Heart left ventricle (tissue), 16 donors: ENCODE results near the gene COLEC12. TPM values are rescaled to one million over a fixed set of nuclear protein-coding genes. Genes with fewer than 3 reads are reported as not detected.

Experiments used
- ATAC-seq, 4 donors: fragments of 200-7000 bp; cut with Tn5 transposase; one replicate each; pipeline ENCODE4 v1.9.1; 2020 to 2022; ENCODE audit warnings: moderate library complexity in 4 of 4, mild to moderate bottlenecking in 3 of 4, moderate number of reproducible peaks in 1 of 4
- DNase-seq, 5 donors: peaks; one replicate each; pipeline ENCODE4 v3.0.0-alpha.2; 2020
- H3K27ac ChIP-seq, 12 donors: fragments of 200-600 bp; sonication (generic) in 4 of 12; one replicate each; pipeline versions ENCODE4 v1.5.0 to v1.8.0; 2016 to 2022; ENCODE audit warnings: mild to moderate bottlenecking in 2 of 12
- H3K27me3 ChIP-seq, 9 donors: fragments of 200-600 bp; sonication (generic) in 2 of 9; one replicate each; pipeline versions ENCODE4 v1.5.1 to v1.8.0; 2016 to 2022; ENCODE audit warnings: mild to moderate bottlenecking in 3 of 9
- H3K36me3 ChIP-seq, 9 donors: fragments of 200-600 bp; sonication (generic) in 2 of 9; one replicate each; pipeline versions ENCODE4 v1.5.0 to v1.8.0; 2018 to 2022; ENCODE audit warnings: mild to moderate bottlenecking in 2 of 9
- H3K4me1 ChIP-seq, 12 donors: fragments of 200-600 bp; sonication (generic) in 4 of 12; one replicate each; pipeline versions ENCODE4 v1.5.0 to v1.8.0; 2016 to 2022; ENCODE audit warnings: mild to moderate bottlenecking in 3 of 12
- H3K4me3 ChIP-seq, 12 donors: fragments of 200-600 bp; sonication (generic) in 4 of 12; one replicate each; pipeline versions ENCODE4 v1.5.0 to v1.8.0; 2017 to 2022; ENCODE audit warnings: mild to moderate bottlenecking in 9 of 12, moderate library complexity in 4 of 12
- H3K9me3 ChIP-seq, 12 donors: fragments of 200-600 bp; sonication (generic) in 4 of 12; one replicate each; pipeline versions ENCODE4 v1.5.0 to v1.8.0; 2016 to 2022; ENCODE audit warnings: mild to moderate bottlenecking in 1 of 12
- POLR2A ChIP-seq, 2 donors: fragments of 450-650 bp; IDR thresholded peaks; one replicate each; pipeline ENCODE4 v1.6.1; 2017; ENCODE audit warnings: antibody characterized with exemption in 2 of 2, mild to moderate bottlenecking in 2 of 2, moderate library complexity in 2 of 2
- WGBS, 4 donors: extraction: QIAGEN DNeasy Blood & Tissue Kit in 2 of 4; methylation state at CpG; one replicate each; pipeline versions ENCODE4 v1.1.5 to v1.1.7; 2013 to 2018; 5-methylcytosine and 5-hydroxymethylcytosine counted together
- intact Hi-C, 10 donors: fragments of 100-400 bp; cut with DNase I; formaldehyde crosslinking; loops; one replicate each; pipeline versions ENCODE4 v1.11.1 to v1.14.2; 2022
- polyA plus RNA-seq, 2 donors: library from polyadenylated mRNA; stranded (reverse); fragments of 200-250 nt; gene quantifications; one replicate each; pipeline ENCODE4 v1.2.3, GENCODE V29; 2013
- total RNA-seq, 9 donors: library from RNA; depleted of rRNA in 2 of 9; stranded (reverse); fragments of >200 nt in 2 of 9; fragmentation: NEBNext Ultra II Directional in 3 of 9; extraction: Animal tissue kit (Norgen Biotek cat#: 25700) in 3 of 9; gene quantifications; one replicate each; pipeline versions ENCODE4 v1.1.0 to v1.2.4, GENCODE V29; 2016 to 2023
- TF ChIP-seq, protein P1 (sequence below), 12 donors: fragments of 200-600 bp; sonication (generic) in 4 of 12; IDR thresholded peaks; one replicate each; pipeline versions ENCODE4 v1.5.0 to v1.8.0; 2018 to 2022; ENCODE audit warnings: antibody characterized with exemption in 12 of 12, mild to moderate bottlenecking in 5 of 12
- donor health status: ischemic (EF 13 %, LVEDD 7.1; RV severe dilation, severe dysfunction).
- donor health status: healthy with polysubstance abuse.
- donor health status: DM: no; HTN: yes; CAD: no.
- donor health status: DM: no; HTN: no; CAD: no.
- donor health status: ischemic (EF 25% LVEDD 6.9; RV normal size, moderate dysfunction).
- donor health status: ischemic (EF 25% LVEDD 5.7; RV mildly dilated, moderate dysfunction).
- donor health status: healthy.
- donor health status: DM: yes; HTN: yes; CAD: no.
- donor health status: ischemic (EF 35%, LVEDD 5.7; RV mildly dilated, moderate dysfunction).
- donor health status: nonischemic (EF 11% LVEDD 7.7; RV severe dilation, severe dysfunction).
- donor health status: DM: yes; HTN: yes; CAD: no.
- donor health status: PGD.
- donor health status: ischemic (EF 29% LVEDD 5.4; RV normal size, mild dysfunction).
- donor health status: nonischemic (EF 23%, LVEDD 6.1; RV moderate dilation, normal function).

Gene COLEC12
- total and polyA plus RNA-seq, 11 donors = 2.2 to 35.9 (median 7.9) TPM

DNA sequence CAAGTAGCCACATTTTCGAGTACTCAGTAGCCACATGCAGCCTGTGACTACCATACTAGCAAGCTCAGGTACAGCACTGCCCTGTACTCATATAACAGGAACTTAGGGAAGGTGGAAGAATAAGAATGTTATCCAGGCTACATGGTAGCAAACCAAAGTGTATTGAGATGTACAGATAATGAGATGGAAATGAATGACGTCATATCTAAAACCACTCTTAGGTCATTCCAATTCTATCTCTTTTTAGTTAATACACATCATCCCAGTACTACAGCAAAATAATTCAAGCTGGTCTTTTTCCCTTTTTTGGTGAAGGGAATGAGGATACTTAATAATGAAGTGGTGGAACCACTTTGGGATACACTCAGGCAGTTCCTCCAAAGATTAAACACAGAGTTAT is 38.7 kb downstream of the COLEC12 start:
- ATAC-seq = no peak
- WGBS, 4 donors = 45 to 67% (median 47%) methylated on average over 2 of the region's 2 CpGs
- no peaks in the 10 kb centered on the region for H3K27me3 ChIP-seq

DNA sequence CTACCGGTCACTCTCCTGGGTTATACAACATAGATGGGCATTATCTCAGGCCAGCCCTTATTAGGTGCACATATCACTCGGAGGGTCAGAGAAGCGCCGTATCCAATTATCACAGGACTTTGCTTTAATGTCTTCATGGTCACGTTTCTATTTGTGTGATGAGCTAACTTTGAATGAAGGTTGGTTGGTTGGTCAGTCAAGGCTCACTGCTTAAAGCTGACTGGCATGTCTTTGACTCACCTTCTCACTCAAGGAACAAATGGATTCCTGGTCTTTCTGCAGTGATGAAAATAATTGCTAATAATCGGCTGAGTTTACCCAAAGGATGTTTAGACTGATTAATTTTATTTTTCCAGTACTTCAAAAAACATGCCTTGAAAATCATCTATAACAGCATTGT is 39.7 kb downstream of the COLEC12 start:
- Histone ChIP-seq H3K36me3 (no peaks in the 10 kb centered on the region), H3K27ac (no peak overlapping the region), H3K27me3 (no peaks in the 10 kb centered on the region), H3K4me3 (no peak overlapping the region), H3K4me1 (peaks cover 0 to 50% (median 23%) of the 10 kb centered on the region in 12 donors), H3K9me3 (no peaks in the 10 kb centered on the region)
- intact Hi-C loops = no loop called here
- ATAC-seq = no peak
- TF ChIP-seq POLR2A (IDR thresholded peaks at IDR 0.05) = no peak
- TF ChIP-seq, protein P1, sequence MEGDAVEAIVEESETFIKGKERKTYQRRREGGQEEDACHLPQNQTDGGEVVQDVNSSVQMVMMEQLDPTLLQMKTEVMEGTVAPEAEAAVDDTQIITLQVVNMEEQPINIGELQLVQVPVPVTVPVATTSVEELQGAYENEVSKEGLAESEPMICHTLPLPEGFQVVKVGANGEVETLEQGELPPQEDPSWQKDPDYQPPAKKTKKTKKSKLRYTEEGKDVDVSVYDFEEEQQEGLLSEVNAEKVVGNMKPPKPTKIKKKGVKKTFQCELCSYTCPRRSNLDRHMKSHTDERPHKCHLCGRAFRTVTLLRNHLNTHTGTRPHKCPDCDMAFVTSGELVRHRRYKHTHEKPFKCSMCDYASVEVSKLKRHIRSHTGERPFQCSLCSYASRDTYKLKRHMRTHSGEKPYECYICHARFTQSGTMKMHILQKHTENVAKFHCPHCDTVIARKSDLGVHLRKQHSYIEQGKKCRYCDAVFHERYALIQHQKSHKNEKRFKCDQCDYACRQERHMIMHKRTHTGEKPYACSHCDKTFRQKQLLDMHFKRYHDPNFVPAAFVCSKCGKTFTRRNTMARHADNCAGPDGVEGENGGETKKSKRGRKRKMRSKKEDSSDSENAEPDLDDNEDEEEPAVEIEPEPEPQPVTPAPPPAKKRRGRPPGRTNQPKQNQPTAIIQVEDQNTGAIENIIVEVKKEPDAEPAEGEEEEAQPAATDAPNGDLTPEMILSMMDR (IDR thresholded peaks at IDR 0.05) = no peak
- WGBS, 4 donors = 82 to 86% (median 83%) methylated on average over 5 to 6 of the region's 6 CpGs
- DNase-seq = no peak

More for the DNA sequence above, 38.7 kb downstream of the COLEC12 start:
- no peak overlapping the region for H3K27ac ChIP-seq
- TF ChIP-seq, protein P1 (IDR thresholded peaks at IDR 0.05) = no peak
- TF ChIP-seq POLR2A (IDR thresholded peaks at IDR 0.05) = no peak
- intact Hi-C loops = no loop called here
- peaks cover 0 to 44% (median 15%) of the 10 kb centered on the region in 12 donors for H3K4me1 ChIP-seq
- H3K36me3 ChIP-seq = no peaks in the 10 kb centered on the region
- no peak for DNase-seq
- no peaks in the 10 kb centered on the region for H3K9me3 ChIP-seq
- no peak overlapping the region for H3K4me3 ChIP-seq

DNA sequence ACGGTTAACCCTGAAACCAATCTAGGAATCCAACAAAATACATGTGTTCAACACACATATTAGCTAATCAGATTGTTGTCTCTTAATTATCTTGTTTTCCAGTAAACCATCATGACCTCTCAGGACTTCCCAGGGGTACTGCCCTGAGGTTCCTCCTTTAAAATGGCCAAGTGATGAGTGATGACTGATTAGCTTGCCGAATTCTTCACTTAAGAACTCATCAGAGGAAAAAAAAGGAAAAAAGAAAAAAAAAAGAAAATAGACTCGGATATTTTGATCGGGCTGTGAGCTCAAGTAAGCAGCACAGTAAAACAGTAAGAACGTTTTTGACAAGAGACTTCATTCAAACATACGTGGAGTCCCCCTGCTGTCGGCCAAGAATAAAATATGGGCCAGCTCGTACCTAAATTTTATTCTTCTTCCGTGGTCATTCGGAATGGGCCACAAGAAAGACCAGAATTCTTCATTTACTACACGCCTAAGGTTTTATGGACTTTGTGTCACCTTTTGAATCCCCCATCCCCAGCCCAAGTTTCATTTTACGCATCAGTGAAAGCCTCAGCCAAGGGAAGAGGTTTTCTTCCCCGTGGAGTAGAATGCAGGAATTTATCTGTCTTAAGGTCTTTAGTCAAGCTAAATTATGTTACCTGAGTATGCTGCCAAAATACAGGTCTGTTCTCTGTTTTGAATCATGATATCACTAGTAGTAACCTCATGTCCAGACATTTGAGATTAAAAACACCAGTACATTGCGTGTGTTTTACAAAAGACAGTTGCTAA is 40.5 kb downstream of the COLEC12 start:
- Histone ChIP-seq H3K4me1 (peaks cover 0 to 50% (median 24%) of the 10 kb centered on the region in 12 donors), H3K27ac (no peak overlapping the region), H3K36me3 (no peaks in the 10 kb centered on the region), H3K9me3 (no peaks in the 10 kb centered on the region), H3K27me3 (no peaks in the 10 kb centered on the region), H3K4me3 (no peak overlapping the region)
- 61 to 75% (median 70%) methylated on average over 14 of the region's 14 CpGs for WGBS, 4 donors
- intact Hi-C loops = loop anchor here in 3 of 10 donors (5.0 to 10.0 kb wide), 3 partner anchors 85 to 128 kb away; no protein-coding TSS in a partner anchor
- DNase-seq (no peak), ATAC-seq (no peak)
- no peak for TF ChIP-seq POLR2A (IDR thresholded peaks at IDR 0.05)
- TF ChIP-seq, protein P1 (IDR thresholded peaks at IDR 0.05) = no peak
